Nasal cavity respiratory epithelium epithelial cell of viscerocranial mucosa (primary cell): ENCODE results near the gene KLHL13. TPM values are rescaled to one million over a fixed set of nuclear protein-coding genes. Genes with fewer than 3 reads are reported as not detected.

Experiments used
- total RNA-seq: library from RNA; depleted of rRNA; stranded (reverse); fragments of >200 nt; gene quantifications from 2 replicates; pipeline ENCODE4 v1.2.3, GENCODE V29; 2014

Gene KLHL13
- 1.7 and 4.0 TPM in 2 replicates for total RNA-seq

GRCh38 chrX:118116713-118117550 lies at the start of gene KLHL13:
KLHL13 (minus strand) TSS chrX:118116810; CDS start chrX:118028473, 88,337 bp downstream.

Other genes with a start within 250 kb of the KLHL13 start
- gene WDR44, start 229.3 kb upstream of the KLHL13 start, total RNA-seq = 11.3 and 20.3 TPM in 2 replicates